Esophagus squamous epithelium (tissue), 5 donors: ENCODE results near the gene CDK18. TPM values are rescaled to one million over a fixed set of nuclear protein-coding genes. Genes with fewer than 3 reads are reported as not detected.
A peak's percentile ranks its signal among the peaks of the same experiment; 100 is the strongest.

Experiments
- DNase-seq: peaks from one replicate; lab custom pipeline; 2025; lab: John Stamatoyannopoulos, UW
- H3K27ac ChIP-seq, 4 donors: fragments of 200-600 bp; sonication (generic); one replicate each; pipeline ENCODE4 v1.5.1; 2016 to 2019; ENCODE audit warnings: mild to moderate bottlenecking in 1 of 4
- H3K27me3 ChIP-seq, 4 donors: fragments of 200-600 bp; sonication (generic); 1 replicate in 3 of 4; 2 replicates in 1 of 4; pipeline versions ENCODE4 v1.5.1 to v1.6.0; 2017 to 2021; ENCODE audit warnings: antibody characterized with exemption in 1 of 4
- H3K36me3 ChIP-seq, 3 donors: fragments of 200-600 bp; sonication (generic); one replicate each; pipeline ENCODE4 v1.5.1; 2016 to 2019
- H3K4me1 ChIP-seq, 3 donors: fragments of 200-600 bp; sonication (generic); one replicate each; pipeline ENCODE4 v1.5.1; 2017 to 2019
- H3K4me3 ChIP-seq, 4 donors: fragments of 200-600 bp; sonication (generic); 1 replicate in 3 of 4; 2 replicates in 1 of 4; pipeline ENCODE4 v1.5.1; 2016 to 2019; ENCODE audit warnings: mild to moderate bottlenecking in 2 of 4, moderate library complexity in 1 of 4
- H3K9me3 ChIP-seq, 3 donors: fragments of 200-600 bp; sonication (generic); one replicate each; pipeline ENCODE4 v1.5.1; 2016 to 2019
- POLR2A ChIP-seq, 4 donors: fragments of 450-650 bp; IDR thresholded peaks; one replicate each; pipeline ENCODE4 v1.6.1; 2017; ENCODE audit warnings: antibody characterized with exemption in 4 of 4, mild to moderate bottlenecking in 4 of 4, moderate library complexity in 3 of 4
- WGBS, 2 donors: methylation state at CpG; one replicate each; pipeline ENCODE4 v1.1.5; 2018; 5-methylcytosine and 5-hydroxymethylcytosine counted together
- intact Hi-C: fragments of 100-400 bp; cut with DNase I; formaldehyde crosslinking; loops from one replicate; pipeline ENCODE4 v1.15.0; 2022
- total RNA-seq, 4 donors: library from RNA; depleted of rRNA; stranded (reverse); fragments of >200 nt; gene quantifications; one replicate each; pipeline ENCODE4 v1.1.0, GENCODE V29; 2016
- TF ChIP-seq, protein P1 (sequence below), 6 experiments: fragments of 450-650 bp in 4 of 6; fragments of 200-600 bp in 2 of 6; sonication (generic) in 2 of 6; IDR thresholded peaks; one replicate each; pipeline ENCODE4 v1.5.1; 2016 to 2019; ENCODE audit warnings: antibody characterized with exemption in 6 of 6, mild to moderate bottlenecking in 4 of 6, moderate library complexity in 4 of 6
- donor health status: DM: yes; HTN: yes; CAD: no.

Gene CDK18
- total RNA-seq, 4 donors from 2014 or later, result 2.5 to 10.7 (median 6.3) TPM

DNA sequence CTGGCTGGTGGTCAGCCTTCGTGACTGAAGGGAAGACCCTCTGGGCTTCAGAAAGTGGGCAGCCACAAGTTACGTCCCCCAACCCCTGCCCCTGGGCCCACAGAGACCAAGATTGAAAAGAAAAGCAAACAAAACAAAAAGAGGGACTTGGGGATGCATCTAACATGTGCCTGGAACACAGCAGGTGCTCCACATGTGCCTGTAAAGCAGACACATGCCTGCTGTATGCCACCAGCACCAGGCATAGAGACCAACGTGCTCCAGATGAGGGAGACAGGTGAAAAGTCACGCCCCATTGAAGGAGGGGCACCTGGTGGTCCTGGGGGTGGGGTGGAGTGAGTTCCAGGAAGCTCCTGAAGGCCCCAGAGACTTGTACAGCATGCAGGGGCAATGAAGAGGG is 11.9 kb downstream of the CDK18 start:
- H3K4me1 ChIP-seq, result peaks cover 0 to 50% (median 10%) of the 10 kb centered on the region in 3 donors
- H3K27ac ChIP-seq, result peak overlapping the region in 2 of 4 donors; percentile 11 to 44
- TF ChIP-seq POLR2A (IDR thresholded peaks at IDR 0.05), result no peak
- TF ChIP-seq, protein P1, sequence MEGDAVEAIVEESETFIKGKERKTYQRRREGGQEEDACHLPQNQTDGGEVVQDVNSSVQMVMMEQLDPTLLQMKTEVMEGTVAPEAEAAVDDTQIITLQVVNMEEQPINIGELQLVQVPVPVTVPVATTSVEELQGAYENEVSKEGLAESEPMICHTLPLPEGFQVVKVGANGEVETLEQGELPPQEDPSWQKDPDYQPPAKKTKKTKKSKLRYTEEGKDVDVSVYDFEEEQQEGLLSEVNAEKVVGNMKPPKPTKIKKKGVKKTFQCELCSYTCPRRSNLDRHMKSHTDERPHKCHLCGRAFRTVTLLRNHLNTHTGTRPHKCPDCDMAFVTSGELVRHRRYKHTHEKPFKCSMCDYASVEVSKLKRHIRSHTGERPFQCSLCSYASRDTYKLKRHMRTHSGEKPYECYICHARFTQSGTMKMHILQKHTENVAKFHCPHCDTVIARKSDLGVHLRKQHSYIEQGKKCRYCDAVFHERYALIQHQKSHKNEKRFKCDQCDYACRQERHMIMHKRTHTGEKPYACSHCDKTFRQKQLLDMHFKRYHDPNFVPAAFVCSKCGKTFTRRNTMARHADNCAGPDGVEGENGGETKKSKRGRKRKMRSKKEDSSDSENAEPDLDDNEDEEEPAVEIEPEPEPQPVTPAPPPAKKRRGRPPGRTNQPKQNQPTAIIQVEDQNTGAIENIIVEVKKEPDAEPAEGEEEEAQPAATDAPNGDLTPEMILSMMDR (IDR thresholded peaks at IDR 0.05), result no peak
- no peak overlapping the region for H3K4me3 ChIP-seq
- no peaks in the 10 kb centered on the region for H3K36me3 ChIP-seq
- intact Hi-C loops, result no loop called here
- no peaks in the 10 kb centered on the region for H3K9me3 ChIP-seq
- DNase-seq, result no peak
- 73 to 79% methylated on average over 3 to 4 of the region's 4 CpGs for whole genome bisulfite sequencing, 2 donors
- H3K27me3 ChIP-seq, result no peaks in the 10 kb centered on the region

DNA sequence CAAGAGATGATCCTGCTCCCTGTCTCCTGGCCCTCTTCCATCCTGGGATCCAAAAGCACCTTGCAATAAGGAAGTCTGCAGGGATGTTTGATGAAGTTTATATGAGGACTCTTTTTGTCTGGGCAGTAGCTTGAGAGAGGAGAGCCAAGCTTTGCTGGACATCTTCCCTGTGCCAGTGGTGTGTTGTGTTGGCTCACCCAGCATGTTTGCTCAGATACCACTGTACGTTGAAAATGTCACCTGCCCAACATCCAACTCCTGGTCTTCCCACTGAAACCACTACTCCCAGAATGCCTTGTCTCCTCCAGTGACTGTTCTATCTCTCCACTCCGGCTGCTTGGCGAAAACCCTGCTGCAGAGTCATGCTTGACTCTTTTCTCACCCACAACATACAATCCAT is 12.8 kb downstream of the CDK18 start:
- Histone ChIP-seq H3K36me3 (no peaks in the 10 kb centered on the region), H3K27me3 (no peaks in the 10 kb centered on the region), H3K9me3 (no peaks in the 10 kb centered on the region), H3K4me3 (no peak overlapping the region), H3K4me1 (peaks cover 0 to 47% (median 6%) of the 10 kb centered on the region in 3 donors), H3K27ac (peak overlapping the region in 1 of 4 donors; percentile 11)
- 47 to 75% methylated on average over 3 of the region's 3 CpGs for WGBS, 2 donors
- TF ChIP-seq, protein P1 (IDR thresholded peaks at IDR 0.05), result no peak
- no peak for TF ChIP-seq POLR2A (IDR thresholded peaks at IDR 0.05)
- intact Hi-C loops, result no loop called here
- DNase-seq, result no peak

DNA sequence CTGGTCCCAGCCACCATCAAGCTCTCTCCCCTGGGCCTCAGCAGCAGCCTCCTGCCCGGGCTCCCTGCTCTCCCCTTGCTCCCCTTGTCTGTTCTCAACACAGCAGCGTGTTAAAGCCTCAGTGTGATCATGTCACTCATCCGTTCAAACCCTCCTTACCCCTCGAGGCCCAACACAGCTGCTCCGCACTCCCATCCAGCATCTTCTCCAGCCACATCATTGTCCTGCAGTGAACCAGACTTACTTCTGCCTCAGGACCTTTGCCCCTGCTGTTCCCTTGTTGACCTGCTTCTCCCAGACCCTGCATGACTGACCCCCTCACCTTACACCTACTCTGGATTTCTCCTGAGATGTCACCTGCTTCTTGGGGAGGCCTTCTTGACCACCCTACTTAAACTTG is 13.3 kb downstream of the CDK18 start:
- no peaks in the 10 kb centered on the region for H3K9me3 ChIP-seq
- no peak for TF ChIP-seq POLR2A (IDR thresholded peaks at IDR 0.05)
- TF ChIP-seq, protein P1 (IDR thresholded peaks at IDR 0.05), result no peak
- H3K4me1 ChIP-seq, result peaks cover 0 to 46% (median 6%) of the 10 kb centered on the region in 3 donors
- no peak overlapping the region for H3K4me3 ChIP-seq
- no peak for DNase-seq
- no peak overlapping the region for H3K27ac ChIP-seq
- WGBS, 2 donors, result 83% methylated on average over 5 of the region's 5 CpGs
- H3K36me3 ChIP-seq, result no peaks in the 10 kb centered on the region
- intact Hi-C loops, result no loop called here
- no peaks in the 10 kb centered on the region for H3K27me3 ChIP-seq

DNA sequence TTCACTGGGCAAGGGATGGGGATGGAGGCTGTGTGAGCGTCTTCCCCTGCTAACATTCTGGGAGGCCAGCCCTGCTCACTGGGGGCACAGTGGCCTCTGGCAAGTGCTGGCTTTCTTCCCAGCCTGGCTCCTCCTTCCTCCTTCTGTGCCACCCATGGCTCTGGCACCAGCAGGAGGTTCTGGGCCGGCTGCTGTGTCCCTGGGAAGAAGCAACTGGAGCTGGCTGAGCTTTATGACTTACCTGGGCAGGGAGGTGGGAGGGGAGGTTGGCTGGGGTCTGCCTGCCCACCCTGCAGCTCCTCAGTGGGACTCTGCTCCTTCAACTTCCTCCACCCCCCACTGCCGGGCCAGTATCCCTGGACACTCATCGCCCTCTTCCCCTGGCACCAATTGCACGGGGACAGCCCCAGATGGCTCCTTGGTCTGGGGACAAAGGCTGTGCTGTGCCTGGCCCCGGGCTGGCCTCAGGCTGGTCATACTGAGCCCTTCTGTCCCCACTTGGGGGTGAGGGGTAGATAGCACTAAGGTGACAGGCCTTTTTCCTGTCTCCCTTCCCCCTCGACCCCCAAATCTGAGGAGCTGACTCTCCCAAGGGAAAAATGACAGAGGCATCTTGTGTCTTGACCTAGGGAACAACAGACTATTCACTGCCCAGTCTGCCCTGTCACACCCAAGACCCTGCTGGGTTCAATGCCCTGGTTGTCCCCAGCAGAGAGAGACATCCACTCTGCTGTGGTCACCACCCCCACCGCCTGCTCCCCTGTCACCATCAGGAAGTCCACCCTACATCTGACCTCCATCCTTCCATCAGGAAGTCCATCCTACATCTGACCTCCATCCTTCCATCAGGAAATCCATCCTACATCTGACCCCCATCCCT is 14.4 kb downstream of the CDK18 start:
- no peak for DNase-seq
- Histone ChIP-seq H3K27me3 (no peaks in the 10 kb centered on the region), H3K9me3 (no peaks in the 10 kb centered on the region), H3K4me3 (no peak overlapping the region), H3K36me3 (no peaks in the 10 kb centered on the region), H3K4me1 (peaks cover 0 to 41% (median 6%) of the 10 kb centered on the region in 3 donors), H3K27ac (peak overlapping the region in 2 of 4 donors; percentile 6 to 33)
- 67 to 91% methylated on average over 2 to 3 of the region's 8 CpGs for WGBS, 2 donors
- TF ChIP-seq POLR2A (IDR thresholded peaks at IDR 0.05), result no peak
- TF ChIP-seq, protein P1 (IDR thresholded peaks at IDR 0.05), result no peak
- intact Hi-C loops, result no loop called here

DNA sequence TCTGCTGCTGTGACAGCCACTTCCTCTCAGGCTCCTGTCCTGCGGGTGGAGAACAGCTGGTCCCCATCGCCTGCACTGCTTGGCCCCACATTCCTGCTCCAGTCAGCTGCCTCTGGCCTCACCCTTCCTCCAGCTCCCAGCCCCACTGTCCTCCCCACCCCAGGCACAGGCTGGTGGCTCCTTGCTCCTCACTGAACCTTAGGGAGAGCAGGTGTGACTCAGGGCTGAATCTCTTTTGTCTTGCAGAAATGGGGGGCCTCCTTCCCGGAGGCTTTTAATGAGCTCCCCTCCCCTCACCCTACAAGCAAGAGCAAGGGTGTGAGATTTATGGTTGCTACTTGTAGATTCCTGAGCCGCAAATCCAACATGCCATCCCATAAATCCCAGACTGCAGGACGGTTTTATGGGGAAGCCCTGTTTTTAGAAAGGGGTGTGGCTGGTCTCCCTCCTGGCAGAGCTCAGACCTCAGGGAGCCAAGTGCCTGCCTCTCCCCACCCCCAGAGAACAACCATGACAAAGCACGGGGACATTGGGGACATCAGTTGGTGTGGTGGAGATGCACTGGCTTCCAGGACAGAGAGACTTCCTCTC is 15.2 kb downstream of the CDK18 start:
- no peaks in the 10 kb centered on the region for H3K9me3 ChIP-seq
- intact Hi-C loops, result no loop called here
- no peak for TF ChIP-seq POLR2A (IDR thresholded peaks at IDR 0.05)
- H3K4me3 ChIP-seq, result no peak overlapping the region
- 30 to 43% methylated on average over 4 of the region's 6 CpGs for WGBS, 2 donors
- peak overlapping the region in 1 of 4 donors; percentile 6 for H3K27ac ChIP-seq
- no peak for DNase-seq
- H3K4me1 ChIP-seq, result peaks cover 0 to 41% (median 6%) of the 10 kb centered on the region in 3 donors
- H3K27me3 ChIP-seq, result no peaks in the 10 kb centered on the region
- no peaks in the 10 kb centered on the region for H3K36me3 ChIP-seq
